CD1c-positive myeloid dendritic cell (primary cell): ENCODE results near the gene ZNF892.

Experiments
- DNase-seq: peaks from one replicate; pipeline ENCODE4 v3.0.0-alpha.2; 2016; ENCODE audit errors: extremely low spot score

The ZNF892 gene

GRCh38 chr2:95207111-95207961 is at the start of gene ZNF892:
ZNF892 (plus strand) TSS chr2:95207521; CDS start chr2:95207816, 295 bp downstream.
- DNase-seq, result peak; percentile 84

GRCh38 chr2:95158441-95158840 is 48.9 kb upstream of the ZNF892 start:
- no peak for DNase-seq

GRCh38 chr2:95158891-95159619 is 48.3 kb upstream of the ZNF892 start:
- DNase-seq, result peak; percentile 26

GRCh38 chr2:95159690-95160449 is 47.5 kb upstream of the ZNF892 start, which contains the start of gene ZNF514:
ZNF514 (minus strand) TSS chr2:95159848; CDS start chr2:95153253, 6,595 bp downstream.
- DNase-seq, result peak; percentile 77

GRCh38 chr2:95165030-95165370 is 42.3 kb upstream of the ZNF892 start:
- no peak for DNase-seq

GRCh38 chr2:95165371-95166064 is 41.8 kb upstream of the ZNF892 start, which contains the start of gene ZNF2:
ZNF2 (plus strand) TSS chr2:95165809; CDS start chr2:95176227, 10,418 bp downstream.
- DNase-seq, result peak; percentile 100

GRCh38 chr2:95166065-95166763 is 41.1 kb upstream of the ZNF892 start:
- DNase-seq, result no peak

- no peak for DNase-seq
Measured at GRCh38 chr2:95171902-95172301, 35.4 kb upstream of the ZNF892 start.

- DNase-seq, result no peak
Measured at GRCh38 chr2:95174031-95174542, 33.2 kb upstream of the ZNF892 start.

GRCh38 chr2:95179451-95179850 is 27.9 kb upstream of the ZNF892 start:
- no peak for DNase-seq

GRCh38 chr2:95181774-95182173 is 25.5 kb upstream of the ZNF892 start:
- DNase-seq, result no peak

GRCh38 chr2:95185197-95185596 is 22.1 kb upstream of the ZNF892 start:
- no peak for DNase-seq

- DNase-seq, result no peak
Measured at GRCh38 chr2:95185973-95186372, 21.3 kb upstream of the ZNF892 start.

GRCh38 chr2:95192956-95193355 is 14.4 kb upstream of the ZNF892 start:
- DNase-seq, result peak; percentile 33

- DNase-seq, result no peak
Measured at GRCh38 chr2:95203911-95204310, 3.4 kb upstream of the ZNF892 start.

GRCh38 chr2:95204396-95204795 is 2.9 kb upstream of the ZNF892 start:
- DNase-seq, result no peak

GRCh38 chr2:95206096-95206495 is 1.2 kb upstream of the ZNF892 start:
- no peak for DNase-seq

GRCh38 chr2:95208106-95208505 is 785 bp downstream of the ZNF892 start:
- DNase-seq, result no peak

- no peak for DNase-seq
Measured at GRCh38 chr2:95215018-95215612, 7.8 kb downstream of the ZNF892 start.

- DNase-seq, result no peak
Measured at GRCh38 chr2:95220449-95220848, 13.1 kb downstream of the ZNF892 start.
